ENCODE data around the gene CFAP100.

CFAP100 gene

DNA sequence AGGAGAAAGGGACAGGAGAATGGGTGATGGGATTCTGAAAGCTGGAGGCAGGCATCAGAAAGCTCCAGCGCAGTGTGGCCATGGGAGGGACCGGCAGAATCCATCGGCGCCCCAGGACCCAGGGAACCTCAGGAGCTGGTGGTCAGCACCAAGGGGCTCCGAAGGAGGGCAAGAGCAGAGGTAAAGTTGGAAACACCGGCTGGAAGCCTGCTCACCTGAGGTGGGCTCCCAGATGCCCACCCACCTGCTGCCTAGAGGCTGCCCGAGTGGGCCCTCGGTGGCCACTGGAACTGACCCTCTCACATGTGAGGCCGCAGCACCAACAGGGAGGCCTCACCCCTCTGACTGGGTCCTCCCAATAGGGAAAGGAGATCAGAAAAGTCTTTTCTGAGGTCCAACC lies 91.2 kb downstream of the CFAP100 start:
- Histone ChIP-seq H3K27me3 (replicated peaks) (peaks cover 2% of the 10 kb centered on the region), H3K4me3 (ENCODE audit: low read depth, low read length) (no peak overlapping the region), H3K36me3 (replicated peaks) (no peaks in the 10 kb centered on the region), H3K27ac (no peak overlapping the region)
- no peak for TF ChIP-seq CTCF (IDR thresholded peaks at IDR 0.05; ENCODE audit: low read depth, low read length, missing control alignments)
- no peak for DNase-seq
- in situ Hi-C loops (cut with HindIII; ENCODE audit: low pct_ligation_motif_present, low sequenced_read_pairs) = no loop called here

Data from brain microvascular endothelial cell (primary cell).